ENCODE data around the gene LRP1B.

Gene LRP1B

GRCh38 chr2:142131010-142131669 is at the start of gene LRP1B:
Gene LRP1B (minus strand): TSS chr2:142131016. CDS start chr2:142130729, 287 bp downstream.
- no peak for DNase-seq

- no peak for DNase-seq
Measured at GRCh38 chr2:142179686-142180085, 48.9 kb upstream of the LRP1B start.

- DNase-seq: no peak
Measured at GRCh38 chr2:142178604-142179003, 47.8 kb upstream of the LRP1B start.

DNA sequence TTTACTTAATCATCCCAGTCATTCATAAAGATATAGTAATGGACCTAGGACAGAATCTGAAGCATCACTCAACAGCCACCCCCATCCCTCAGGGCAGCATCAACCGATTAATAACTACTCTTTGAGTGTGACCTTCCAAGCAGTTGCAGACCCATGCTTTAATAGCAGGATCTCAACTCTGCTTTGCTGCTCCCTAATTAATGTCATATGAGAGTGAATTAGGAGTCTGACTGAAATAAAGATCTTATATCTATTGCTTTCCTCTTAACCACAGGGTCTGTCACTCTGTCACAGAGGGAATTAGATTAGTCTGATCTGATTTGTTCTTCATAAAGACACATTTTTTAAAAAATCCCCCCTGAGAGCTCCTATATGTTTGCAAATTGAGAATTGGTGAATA is 46.1 kb upstream of the LRP1B start:
- no peak for DNase-seq

DNA sequence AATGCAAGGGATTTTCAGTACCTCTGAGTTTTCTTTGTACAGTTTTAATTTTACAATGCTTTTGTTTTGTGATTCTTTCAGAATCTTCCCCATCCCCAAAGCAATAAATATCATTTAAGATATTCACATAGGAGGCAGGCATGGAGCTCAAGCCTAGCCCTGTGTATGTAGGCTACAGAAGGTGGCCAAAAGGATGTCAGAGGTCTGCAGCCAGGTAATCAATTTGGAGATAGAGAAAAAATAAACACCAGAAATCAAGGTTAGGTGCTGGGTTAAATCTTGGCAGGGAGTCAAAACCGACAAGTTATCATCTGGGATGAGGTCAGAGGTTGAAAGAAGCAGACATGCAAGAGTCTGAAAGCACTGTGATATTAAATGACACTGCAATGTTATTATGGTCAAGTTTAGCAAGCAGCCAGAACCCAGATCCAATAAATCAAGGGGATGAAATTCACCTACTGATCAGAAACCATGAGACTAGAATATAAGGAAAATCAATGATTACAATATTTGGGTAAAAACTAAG is 45.1 kb upstream of the LRP1B start:
- no peak for DNase-seq

DNA sequence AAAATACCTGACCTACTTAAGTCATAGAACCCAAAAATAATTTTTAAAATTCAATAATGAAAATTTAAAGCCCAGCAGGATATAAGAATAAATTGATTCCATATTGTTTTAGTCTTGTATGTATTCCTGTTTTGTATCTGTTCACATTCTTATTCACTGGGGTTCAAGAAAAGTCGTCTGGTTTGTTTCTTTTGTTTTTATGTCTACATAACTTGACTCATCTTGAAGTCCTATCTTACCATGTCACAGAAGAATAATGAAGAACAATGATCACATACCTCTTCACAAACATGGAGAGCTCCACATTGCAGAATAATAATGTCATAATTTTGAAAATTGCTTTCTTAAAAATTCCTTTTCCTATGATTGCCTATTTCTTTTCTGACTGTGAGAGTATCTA is 43.4 kb upstream of the LRP1B start:
- DNase-seq: no peak

GRCh38 chr2:142170847-142171246 is 40.0 kb upstream of the LRP1B start:
- DNase-seq: no peak

DNA sequence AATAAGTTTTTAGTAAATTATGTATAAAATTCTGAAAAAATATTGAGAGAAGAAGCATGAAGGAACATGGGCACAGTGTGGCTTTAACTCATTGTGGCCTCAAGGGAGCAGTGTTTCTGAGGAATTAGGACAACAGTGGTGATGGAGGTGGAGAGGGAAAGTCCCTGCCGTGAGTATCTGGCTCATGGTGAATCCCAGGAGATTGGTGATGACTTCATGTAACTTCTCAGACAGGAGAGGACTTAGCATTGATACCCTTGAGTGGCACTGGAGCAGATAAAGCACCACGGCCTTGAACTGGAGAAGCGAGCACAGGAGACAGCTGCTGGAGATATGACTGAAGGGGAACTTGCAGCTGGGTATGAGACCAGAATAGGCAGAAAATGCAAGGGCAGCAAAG is 35.0 kb upstream of the LRP1B start:
- DNase-seq: no peak

GRCh38 chr2:142153601-142154000 is 22.8 kb upstream of the LRP1B start:
- DNase-seq: no peak

GRCh38 chr2:142150453-142150852 is 19.6 kb upstream of the LRP1B start:
- no peak for DNase-seq

GRCh38 chr2:142144547-142144946 is 13.7 kb upstream of the LRP1B start:
- DNase-seq: no peak

GRCh38 chr2:142142595-142142994 is 11.8 kb upstream of the LRP1B start:
- DNase-seq: no peak

- no peak for DNase-seq
Measured at GRCh38 chr2:142140434-142140845, 9.6 kb upstream of the LRP1B start.

GRCh38 chr2:142139384-142139783 is 8.6 kb upstream of the LRP1B start:
- no peak for DNase-seq

DNA sequence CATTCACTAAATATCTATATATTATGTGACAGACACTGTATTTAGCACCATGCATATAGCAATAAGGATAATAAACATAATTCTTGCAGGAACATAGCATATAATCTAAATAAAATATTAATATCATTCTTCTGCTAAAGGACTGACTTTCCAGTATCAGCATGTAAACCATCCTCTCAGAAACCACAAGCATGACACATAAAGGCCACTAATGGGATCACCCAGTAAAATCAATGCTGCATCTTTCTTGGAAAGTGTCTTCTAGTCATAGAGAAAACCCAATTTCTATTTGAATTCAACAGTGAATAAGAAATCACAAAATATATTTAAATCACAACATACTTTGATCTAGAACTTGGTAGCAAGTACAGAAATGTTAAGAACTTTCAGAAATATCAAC is 5.8 kb upstream of the LRP1B start:
- no peak for DNase-seq

DNA sequence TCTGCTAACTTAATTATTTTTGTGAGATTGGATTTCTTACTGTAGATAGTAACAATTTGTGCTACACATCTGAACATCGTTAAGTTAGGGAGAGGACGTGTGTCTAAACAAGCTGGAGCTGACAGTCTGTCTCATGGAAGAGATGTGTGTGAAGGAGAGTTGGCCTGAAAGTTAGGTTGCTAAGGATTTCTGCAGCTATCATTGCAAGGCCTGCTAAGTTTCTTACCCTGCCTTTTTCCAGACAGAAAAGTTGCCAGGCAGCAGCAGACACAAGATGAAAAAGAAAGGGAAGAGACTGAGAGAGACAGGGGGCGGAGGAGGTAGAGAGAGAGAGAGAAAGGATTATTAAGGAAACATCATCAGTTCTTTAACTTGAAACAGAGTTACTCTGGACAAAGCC is 4.1 kb upstream of the LRP1B start:
- DNase-seq: no peak

DNA sequence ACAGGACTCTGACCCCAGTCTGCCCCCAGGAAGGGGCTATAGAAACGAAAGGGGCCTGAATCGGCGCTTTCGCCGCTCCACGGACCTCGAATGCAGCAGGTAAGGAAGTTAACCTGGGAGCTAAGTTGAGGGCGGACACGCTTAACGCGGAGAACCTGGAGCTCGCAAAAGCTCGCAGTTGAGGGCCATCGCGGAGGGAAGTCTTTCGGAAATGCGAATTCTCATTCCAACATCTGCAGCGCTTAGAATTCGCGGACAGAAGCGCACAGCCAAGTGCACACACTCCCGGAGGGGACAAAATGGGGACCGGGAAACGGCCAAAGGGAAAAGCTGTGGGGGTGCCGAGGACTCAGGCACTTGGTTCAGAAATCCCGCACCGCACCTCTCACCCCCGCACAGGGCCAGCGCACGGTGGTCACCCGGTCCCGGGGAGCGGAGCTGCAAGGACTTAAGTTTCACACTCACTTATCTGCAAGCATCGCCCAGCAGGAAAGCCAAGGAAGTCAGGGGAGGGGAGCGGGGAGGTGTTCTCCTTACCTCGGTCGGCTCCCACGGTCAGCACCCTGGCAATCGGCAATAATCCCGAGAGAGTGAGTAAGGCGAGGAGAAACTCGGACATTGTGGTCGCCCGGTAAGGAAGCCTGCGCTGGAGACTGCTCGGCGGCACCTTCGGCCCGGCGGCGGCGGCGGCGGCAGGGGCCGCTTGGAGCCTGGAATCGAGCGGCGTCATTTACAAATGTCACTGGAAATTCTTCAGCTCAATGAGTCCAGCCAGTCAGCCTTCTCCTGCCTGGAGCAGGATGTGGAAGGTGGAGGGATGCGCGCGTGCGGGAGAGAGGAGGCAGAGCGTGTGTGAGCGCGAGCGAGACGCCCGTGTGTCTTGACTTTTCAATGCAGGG is 456 bp downstream of the LRP1B start:
- no peak for DNase-seq

GRCh38 chr2:142128105-142128504 is 2.7 kb downstream of the LRP1B start:
- no peak for DNase-seq

- no peak for DNase-seq
Measured at GRCh38 chr2:142127248-142127647, 3.6 kb downstream of the LRP1B start.

DNA sequence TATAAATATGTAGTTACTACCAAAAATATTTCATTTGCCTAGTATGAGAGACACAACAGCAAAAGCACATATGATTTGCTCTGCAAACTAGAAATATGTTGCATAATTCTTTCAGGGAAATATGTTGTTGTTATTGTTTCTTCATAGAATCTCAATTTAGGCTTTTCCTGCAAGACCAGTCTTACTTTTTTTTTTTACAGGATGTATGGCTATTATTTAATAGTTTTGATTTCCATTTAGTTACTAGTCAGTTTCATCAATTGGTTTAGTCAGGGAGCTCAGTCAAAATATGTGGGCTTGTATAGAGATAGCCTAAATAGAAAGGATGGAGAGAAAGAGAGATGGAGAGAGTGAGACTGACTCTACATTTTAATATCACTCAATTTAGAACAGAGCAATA is 6.1 kb downstream of the LRP1B start:
- DNase-seq: no peak

DNA sequence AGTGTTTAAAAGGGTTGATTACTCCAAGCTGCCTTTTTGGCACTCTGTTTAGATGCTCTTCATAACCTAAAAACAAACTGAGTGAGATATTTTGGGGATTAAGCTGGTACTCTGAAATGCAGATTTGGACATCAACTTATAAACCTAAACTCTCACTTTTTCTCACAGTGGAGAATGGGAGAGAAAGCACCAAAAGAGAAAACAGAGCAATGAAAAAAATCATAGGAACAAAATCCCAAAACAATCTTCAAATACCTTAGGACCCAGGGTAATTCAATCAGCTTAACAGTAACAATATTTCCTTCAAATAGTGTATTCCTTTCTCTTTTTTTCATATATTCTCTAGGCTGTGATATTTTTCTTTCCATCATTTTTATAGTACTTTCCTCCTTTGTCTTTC is 11.5 kb downstream of the LRP1B start:
- DNase-seq: no peak

DNA sequence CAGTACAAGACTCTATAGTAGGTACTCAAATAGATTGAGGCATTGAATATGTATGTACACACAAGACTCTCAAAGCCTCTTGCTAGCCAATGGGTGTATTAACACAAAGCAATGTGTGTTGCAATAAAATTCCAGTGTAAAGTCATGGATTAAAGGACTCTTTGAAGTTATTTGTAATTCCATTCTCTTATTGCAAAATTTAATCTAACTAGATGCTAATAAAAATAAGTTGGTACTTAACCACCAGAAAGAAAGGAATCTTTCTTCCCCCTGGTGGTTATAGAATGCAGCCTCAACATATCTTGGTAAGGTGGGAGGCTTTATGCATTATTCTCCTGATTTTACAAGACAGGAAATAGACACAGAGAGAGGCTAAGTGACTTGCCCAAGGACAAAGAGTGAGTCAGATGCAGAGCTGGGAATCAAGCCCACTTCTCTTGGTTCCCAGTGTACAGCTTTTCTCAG is 18.0 kb downstream of the LRP1B start:
- DNase-seq: no peak

DNA sequence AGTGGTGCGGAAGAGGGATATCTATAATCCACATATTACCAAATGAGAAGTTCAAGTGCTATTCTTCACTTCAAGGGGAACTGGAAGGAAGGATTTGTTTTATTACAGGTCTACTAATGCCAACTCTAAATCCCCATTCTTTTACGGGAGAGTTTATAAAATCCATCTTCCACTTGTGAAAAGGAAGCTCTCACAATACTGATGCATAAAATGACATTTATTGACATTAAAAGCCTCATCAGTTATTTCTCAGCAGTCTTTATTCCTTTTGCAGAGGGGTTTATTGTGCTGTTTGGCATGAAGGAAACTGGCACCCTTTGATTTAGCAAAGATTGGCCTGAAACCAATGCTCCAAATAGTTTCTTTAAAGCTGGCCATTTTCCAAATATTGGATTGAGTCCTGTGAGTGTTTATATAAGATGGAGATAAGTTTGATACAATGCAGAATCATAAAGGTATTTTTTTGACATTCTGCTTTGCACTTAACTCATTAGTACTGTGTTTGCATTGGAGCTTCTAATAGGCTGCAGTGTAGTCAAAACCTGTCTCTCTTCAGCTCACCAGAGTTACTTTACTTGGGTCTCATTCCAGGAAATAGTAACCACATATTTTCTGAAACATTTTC is 26.6 kb downstream of the LRP1B start:
- no peak for DNase-seq

DNA sequence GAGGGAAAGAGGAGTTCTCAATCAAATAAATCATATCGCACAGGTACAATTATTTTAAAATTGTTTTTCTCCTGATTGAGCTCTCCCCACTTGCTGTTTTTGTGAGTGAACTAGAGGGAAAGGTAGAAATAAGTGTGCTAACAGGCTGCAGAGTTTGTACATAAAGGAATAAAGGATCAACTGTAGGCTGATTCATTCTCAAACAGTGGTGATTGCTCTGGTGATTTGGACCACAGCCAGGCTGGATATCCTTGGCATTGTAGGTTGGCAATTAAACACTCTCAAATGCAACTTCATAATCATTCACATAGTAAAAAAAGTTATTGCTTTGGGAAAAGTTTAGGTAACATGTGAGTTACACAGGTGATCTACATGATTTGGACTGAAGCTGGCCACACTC is 29.8 kb downstream of the LRP1B start:
- no peak for DNase-seq
